ENCODE measurements around the gene LGALS3.
A peak's percentile ranks its signal among the peaks of the same experiment; 100 is the strongest.

LGALS3 gene

GRCh38 chr14:55191203-55192053 is 62.4 kb downstream of the LGALS3 start, which contains the start of gene DLGAP5:
Gene DLGAP5, minus strand, starts transcription at chr14:55191585. Its CDS starts 2,406 bp downstream, at chr14:55189179.
- Histone ChIP-seq H3K4me3 (ENCODE audit: low read depth, low read length) (peak within 1 kb of the TSS; percentile 86), H3K36me3 (ENCODE audit: insufficient read depth, low read length) (no peaks in the 10 kb centered on the region), H3K4me1 (ENCODE audit: control insufficient read depth, insufficient read depth, low read length, unreplicated experiment) (peaks cover 22% of the 10 kb centered on the region), H3K79me2 (ENCODE audit: control insufficient read depth, insufficient read depth, low read length, unreplicated experiment) (peaks cover 44% of the 10 kb centered on the region), H3K27ac (ENCODE audit: low read depth, low read length) (peak within 1 kb of the TSS; percentile 37; the same call in 1 of the 2 replicates), H3K27me3 (ENCODE audit: insufficient read depth, low read length) (no peaks in the 10 kb centered on the region), H2AFZ (ENCODE audit: low read length, unreplicated experiment) (peak within 1 kb of the TSS; percentile 95)

- peaks cover 22% of the 10 kb centered on the region for H3K4me1 ChIP-seq (ENCODE audit: control insufficient read depth, insufficient read depth, low read length, unreplicated experiment)
- peak overlapping the region; percentile 86 for H3K4me3 ChIP-seq (ENCODE audit: low read depth, low read length)
- peak overlapping the region; percentile 94 for H2AFZ ChIP-seq (ENCODE audit: low read length, unreplicated experiment)
- H3K27ac ChIP-seq (ENCODE audit: low read depth, low read length): peak overlapping the region; percentile 7; the same call in 1 of the 2 replicates
- peaks cover 37% of the 10 kb centered on the region for H3K79me2 ChIP-seq (ENCODE audit: control insufficient read depth, insufficient read depth, low read length, unreplicated experiment)
- H3K27me3 ChIP-seq (ENCODE audit: insufficient read depth, low read length): no peaks in the 10 kb centered on the region
- H3K36me3 ChIP-seq (ENCODE audit: insufficient read depth, low read length): no peaks in the 10 kb centered on the region
Measured at GRCh38 chr14:55192054-55192621, 63.1 kb downstream of the LGALS3 start.

- Histone ChIP-seq H3K79me2 (ENCODE audit: control insufficient read depth, insufficient read depth, low read length, unreplicated experiment) (peaks cover 15% of the 10 kb centered on the region), H3K27me3 (ENCODE audit: insufficient read depth, low read length) (no peaks in the 10 kb centered on the region), H3K4me3 (ENCODE audit: low read depth, low read length) (no peak overlapping the region)
Measured at GRCh38 chr14:55194656-55195355, 65.8 kb downstream of the LGALS3 start.

More at GRCh38 chr14:55194656-55195355, 65.8 kb downstream of the LGALS3 start:
- Histone ChIP-seq H3K27ac (ENCODE audit: low read depth, low read length) (no peak overlapping the region), H2AFZ (ENCODE audit: low read length, unreplicated experiment) (no peak overlapping the region), H3K36me3 (ENCODE audit: insufficient read depth, low read length) (no peaks in the 10 kb centered on the region), H3K4me1 (ENCODE audit: control insufficient read depth, insufficient read depth, low read length, unreplicated experiment) (peaks cover 5% of the 10 kb centered on the region)

All from ACC112 (cell line).